K562 (cell line): ENCODE data around the gene HSD17B12. TPM values are rescaled to one million over a fixed set of nuclear protein-coding genes. Genes with fewer than 3 reads are reported as not detected.

ENCODE experiments used
- C11orf30 ChIP-seq: fragments of 450-650 bp; IDR thresholded peaks from 2 replicates; pipeline ENCODE4 v1.6.1; 2016; ENCODE audit warnings: low read depth, mild to moderate bottlenecking
- DMBX1 ChIP-seq: fragments of 250-450 bp; sonication (Bioruptor Pico); IDR thresholded peaks from 2 replicates; pipeline ENCODE4 v1.8.0; 2022; ENCODE audit warnings: inconsistent platforms, mild to moderate bottlenecking, moderate library complexity, borderline replicate concordance
- GABPB2 ChIP-seq: fragments of 250-450 bp; sonication (Bioruptor Pico); conservative IDR thresholded peaks from 2 replicates; pipeline ENCODE4 v1.5.1; 2021; ENCODE audit warnings: mild to moderate bottlenecking
- MAFK ChIP-seq: IDR thresholded peaks from 2 replicates; pipeline ENCODE4 v1.6.1; 2011; ENCODE audit warnings: low read length, improper control_type of control experiment
- MLLT1 ChIP-seq, 2 experiments: fragments of 450-650 bp; IDR thresholded peaks; 2 replicates each; pipeline ENCODE4 v1.6.1; 2016
- MTA3 ChIP-seq: fragments of 450-650 bp; formaldehyde crosslinking; IDR thresholded peaks from 2 replicates; pipeline ENCODE4 v1.6.1; 2017; ENCODE audit warnings: mild to moderate bottlenecking, borderline replicate concordance
- PHF21A ChIP-seq: fragments of 450-650 bp; IDR thresholded peaks from 2 replicates; pipeline ENCODE4 v1.6.1; 2017; ENCODE audit warnings: low read depth, borderline replicate concordance
- POLR2A ChIP-seq: fragments of 450-650 bp; conservative IDR thresholded peaks from 2 replicates; pipeline ENCODE4 v1.6.1; 2016
- POLR2AphosphoS2 ChIP-seq: IDR thresholded peaks from 2 replicates; pipeline ENCODE4 v1.6.1; 2012; ENCODE audit warnings: low read length, improper control_type of control experiment
- RB1 ChIP-seq: fragments of 450-650 bp; IDR thresholded peaks from 2 replicates; pipeline ENCODE4 v1.6.1; 2017; ENCODE audit warnings: low read depth, mild to moderate bottlenecking
- TAF7 ChIP-seq: fragments of 450-650 bp; IDR thresholded peaks from 2 replicates; pipeline ENCODE4 v1.6.1; 2016; ENCODE audit warnings: missing genetic modification characterization, missing compliant biosample characterization
- TFAM ChIP-seq: fragments of 250-450 bp; sonication (Bioruptor Pico); conservative IDR thresholded peaks from 2 replicates; pipeline ENCODE4 v1.5.0; 2021; ENCODE audit warnings: mild to moderate bottlenecking, moderate library complexity
- VEZF1 ChIP-seq: fragments of 200-800 bp; sonication (Bioruptor generic); IDR thresholded peaks from 2 replicates; pipeline ENCODE4 v1.6.1; 2017; ENCODE audit warnings: missing genetic modification characterization, missing compliant biosample characterization
- ZFP30 ChIP-seq: fragments of 250-450 bp; sonication (Bioruptor Pico); IDR thresholded peaks from 2 replicates; pipeline ENCODE4 v1.8.0; 2022; ENCODE audit warnings: moderate library complexity, mild to moderate bottlenecking, inconsistent platforms, borderline replicate concordance
- ZNF354B ChIP-seq: fragments of 250-450 bp; sonication (Bioruptor Pico); IDR thresholded peaks from 2 replicates; pipeline ENCODE4 v1.4.0; 2020
- ZNF445 ChIP-seq: fragments of 250-450 bp; sonication (Bioruptor Pico); IDR thresholded peaks from 2 replicates; pipeline ENCODE4 v1.4.0; 2020; ENCODE audit warnings: low read depth, mild to moderate bottlenecking, moderate library complexity
- ZNF707 ChIP-seq: fragments of 250-450 bp; sonication (Bioruptor Pico); conservative IDR thresholded peaks from 2 replicates; pipeline ENCODE4 v1.8.0; 2022; ENCODE audit warnings: inconsistent platforms, mild to moderate bottlenecking, moderate library complexity
- ZNF717 ChIP-seq: fragments of 250-450 bp; sonication (Bioruptor Pico); IDR thresholded peaks from 2 replicates; pipeline ENCODE4 v1.5.0; 2021
- ZNF780A ChIP-seq: fragments of 250-450 bp; sonication (Bioruptor Pico); IDR thresholded peaks from 2 replicates; pipeline ENCODE4 v1.5.0; 2021; ENCODE audit warnings: mild to moderate bottlenecking
- ZZZ3 ChIP-seq: fragments of 450-650 bp; IDR thresholded peaks from 2 replicates; pipeline ENCODE4 v1.6.1; 2016; ENCODE audit warnings: antibody characterized with exemption, mild to moderate bottlenecking, moderate library complexity
- polyA plus RNA-seq, 8 experiments: library from polyadenylated mRNA; depleted of rRNA in 4 of 8; stranded (reverse) in 5 of 8; unstranded in 3 of 8; fragments of >200 nt; fragmentation: Nextera tagmentation in 2 of 8; fragmentation: Illumina TruSeq in 1 of 8; extraction: Ambion mirVana in 2 of 8; extraction: Trizol in 1 of 8; gene quantifications; 2 replicates each; pipeline versions ENCODE4 v1.2.1 to v1.2.3, GENCODE V29; 2011 to 2014; ENCODE audit warnings: inconsistent platforms in 1 of 8, missing spikeins in 1 of 8
- total RNA-seq, 7 experiments: library from RNA; depleted of rRNA in 6 of 7; stranded (reverse); fragments of >200 nt in 6 of 7; fragmentation: Illumina TruSeq in 2 of 7; extraction: Trizol in 2 of 7; gene quantifications; 2 replicates each; pipeline versions ENCODE4 v1.2.1 to v1.2.3, GENCODE V29; 2011 to 2021; ENCODE audit warnings: low replicate concordance in 1 of 7
- TF ChIP-seq, protein P1 (sequence below): IDR thresholded peaks from 2 replicates; pipeline ENCODE4 v1.6.1; 2012; ENCODE audit warnings: low read depth, low read length, improper control_type of control experiment, borderline replicate concordance
- TF ChIP-seq, protein P2 (sequence below), 2 experiments: IDR thresholded peaks; 2 replicates each; pipeline ENCODE4 v1.6.1; 2011; ENCODE audit warnings: borderline replicate concordance in 1 of 2, control low read depth in 1 of 2, low read depth in 1 of 2, low read length in 1 of 2, mild to moderate bottlenecking in 1 of 2, mixed read lengths in 1 of 2, moderate library complexity in 1 of 2; ENCODE audit not compliant: insufficient read depth in 1 of 2, insufficient read length in 1 of 2, poor library complexity in 1 of 2, severe bottlenecking in 1 of 2; ENCODE audit errors: extremely low read depth in 1 of 2

HSD17B12 gene
- total and polyA plus RNA-seq, 9 of the 15 experiments (the other 6 are each of a cell fraction or from before 2014, with no cell fraction given) = 9.1 to 34.5 (median 23.3) TPM

GRCh38 chr11:43880640-43881159 lies 200.2 kb downstream of the HSD17B12 start, which contains the start of gene ALKBH3 (continued):
- no peak for TF ChIP-seq ZNF707 (CRISPR knock-in tag)
- peak; percentile 61; the same call in 1 of the 2 replicates for TF ChIP-seq TAF7 (tag)
- TF ChIP-seq, protein P1, sequence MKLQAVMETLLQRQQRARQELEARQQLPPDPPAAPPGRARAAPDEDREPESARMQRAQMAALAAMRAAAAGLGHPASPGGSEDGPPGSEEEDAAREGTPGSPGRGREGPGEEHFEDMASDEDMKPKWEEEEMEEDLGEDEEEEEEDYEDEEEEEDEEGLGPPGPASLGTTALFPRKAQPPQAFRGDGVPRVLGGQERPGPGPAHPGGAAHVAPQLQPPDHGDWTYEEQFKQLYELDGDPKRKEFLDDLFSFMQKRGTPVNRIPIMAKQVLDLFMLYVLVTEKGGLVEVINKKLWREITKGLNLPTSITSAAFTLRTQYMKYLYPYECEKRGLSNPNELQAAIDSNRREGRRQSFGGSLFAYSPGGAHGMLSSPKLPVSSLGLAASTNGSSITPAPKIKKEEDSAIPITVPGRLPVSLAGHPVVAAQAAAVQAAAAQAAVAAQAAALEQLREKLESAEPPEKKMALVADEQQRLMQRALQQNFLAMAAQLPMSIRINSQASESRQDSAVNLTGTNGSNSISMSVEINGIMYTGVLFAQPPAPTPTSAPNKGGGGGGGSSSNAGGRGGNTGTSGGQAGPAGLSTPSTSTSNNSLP = no peak
- TF ChIP-seq, protein P2, sequence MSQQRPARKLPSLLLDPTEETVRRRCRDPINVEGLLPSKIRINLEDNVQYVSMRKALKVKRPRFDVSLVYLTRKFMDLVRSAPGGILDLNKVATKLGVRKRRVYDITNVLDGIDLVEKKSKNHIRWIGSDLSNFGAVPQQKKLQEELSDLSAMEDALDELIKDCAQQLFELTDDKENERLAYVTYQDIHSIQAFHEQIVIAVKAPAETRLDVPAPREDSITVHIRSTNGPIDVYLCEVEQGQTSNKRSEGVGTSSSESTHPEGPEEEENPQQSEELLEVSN (IDR thresholded peaks at IDR 0.05; ENCODE audit: borderline replicate concordance in 1 of 2, extremely low read depth in 1 of 2, insufficient read depth in 1 of 2, insufficient read length in 1 of 2, low read depth in 1 of 2, low read length in 1 of 2, poor library complexity in 1 of 2, severe bottlenecking in 1 of 2) = peak in 1 of 2 experiments; percentile 5
- peak; percentile 72 for TF ChIP-seq POLR2A
- peak; percentile 71 for TF ChIP-seq RB1
- no peak for TF ChIP-seq ZNF780A
- no peak for TF ChIP-seq POLR2AphosphoS2
- TF ChIP-seq TFAM = no peak
- no peak for TF ChIP-seq ZNF354B (CRISPR knock-in tag)
- TF ChIP-seq ZNF445 (CRISPR knock-in tag) = no peak
- no peak for TF ChIP-seq ZFP30
- TF ChIP-seq ZZZ3 = 0 out of 2 replicates have a peak, but pooled peaks have one; percentile 63
- TF ChIP-seq PHF21A = no peak
- TF ChIP-seq C11orf30 = peak; percentile 99
- TF ChIP-seq ZNF717 = no peak
- peak; percentile 47; the same call in 1 of the 2 replicates for TF ChIP-seq MAFK
- 0 out of 2 replicates have a peak, but pooled peaks have one; percentile 27 for TF ChIP-seq VEZF1
- no peak for TF ChIP-seq MLLT1 (IDR thresholded peaks at IDR 0.05)
- TF ChIP-seq GABPB2 (CRISPR knock-in tag) = peak; percentile 85
- peak; percentile 36; the same call in 1 of the 2 replicates for TF ChIP-seq MTA3
- TF ChIP-seq DMBX1 (CRISPR knock-in tag) = peak; percentile 60; the same call in 1 of the 2 replicates
